GM10847 (cell line): ENCODE measurements around the gene UBFD1.

ENCODE experiments used
- POLR2A ChIP-seq: IDR thresholded peaks from 2 replicates; pipeline ENCODE4 v1.6.1; 2011; ENCODE audit not compliant: insufficient read length; ENCODE audit errors: extremely low read depth

UBFD1 gene

GRCh38 chr16:23577493-23577892 is 20.0 kb downstream of the UBFD1 start:
- no peak for TF ChIP-seq POLR2A

DNA sequence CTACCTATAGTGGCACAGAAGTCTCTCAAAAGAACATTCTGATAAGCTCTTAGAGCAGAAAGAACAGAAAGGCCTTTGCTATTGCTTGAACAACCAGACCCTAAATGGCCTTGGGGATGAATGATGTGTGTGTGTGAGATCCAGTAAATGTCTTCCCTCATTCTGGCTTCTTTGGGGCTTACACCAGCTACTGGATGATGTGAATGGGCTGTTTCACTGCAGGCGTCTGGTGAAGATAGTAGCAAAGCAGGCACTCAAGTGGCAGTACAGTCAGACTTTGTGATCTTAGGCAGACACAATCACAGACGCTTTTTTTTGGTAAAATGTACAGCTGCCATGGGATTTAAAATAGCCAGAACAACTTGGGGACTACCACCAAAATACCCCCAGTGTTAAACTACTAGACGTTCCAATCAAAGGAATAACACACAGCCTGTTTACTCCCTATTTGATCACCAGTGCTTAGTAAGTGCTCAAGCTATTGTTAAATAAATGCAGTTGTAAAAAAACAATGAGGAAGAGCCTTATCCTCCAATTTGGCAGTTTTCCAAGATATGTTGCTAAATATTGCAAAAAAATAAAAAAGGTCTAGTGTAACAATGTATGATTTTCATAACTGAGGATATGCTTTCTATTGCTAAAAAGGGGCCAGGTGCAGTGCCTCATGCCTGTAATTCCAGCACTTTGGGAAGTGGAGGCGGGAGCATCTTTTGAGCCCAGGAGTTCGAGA is 20.7 kb downstream of the UBFD1 start:
- TF ChIP-seq POLR2A, result no peak

GRCh38 chr16:23579371-23579770 is 21.8 kb downstream of the UBFD1 start:
- TF ChIP-seq POLR2A, result no peak

DNA sequence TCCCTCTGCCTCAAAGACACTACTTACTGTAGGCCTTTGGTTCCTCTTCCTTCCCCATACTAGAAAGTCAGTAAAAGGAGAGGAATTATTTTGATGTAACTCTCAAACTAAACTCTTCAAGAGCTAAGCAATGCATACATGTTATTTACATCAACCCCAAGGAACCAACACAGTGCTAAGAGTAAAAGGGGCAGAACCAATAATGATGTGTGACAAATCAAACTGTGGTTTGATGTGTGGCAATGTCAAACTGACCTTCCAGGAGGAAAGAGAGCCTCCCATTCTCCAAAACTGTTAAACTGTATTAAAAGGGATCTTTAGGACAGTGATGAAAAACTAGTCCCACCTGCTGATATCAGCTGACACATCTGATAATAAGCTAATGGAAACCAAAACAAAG is 22.9 kb downstream of the UBFD1 start:
- no peak for TF ChIP-seq POLR2A

GRCh38 chr16:23581764-23582163 is 24.2 kb downstream of the UBFD1 start:
- no peak for TF ChIP-seq POLR2A

DNA sequence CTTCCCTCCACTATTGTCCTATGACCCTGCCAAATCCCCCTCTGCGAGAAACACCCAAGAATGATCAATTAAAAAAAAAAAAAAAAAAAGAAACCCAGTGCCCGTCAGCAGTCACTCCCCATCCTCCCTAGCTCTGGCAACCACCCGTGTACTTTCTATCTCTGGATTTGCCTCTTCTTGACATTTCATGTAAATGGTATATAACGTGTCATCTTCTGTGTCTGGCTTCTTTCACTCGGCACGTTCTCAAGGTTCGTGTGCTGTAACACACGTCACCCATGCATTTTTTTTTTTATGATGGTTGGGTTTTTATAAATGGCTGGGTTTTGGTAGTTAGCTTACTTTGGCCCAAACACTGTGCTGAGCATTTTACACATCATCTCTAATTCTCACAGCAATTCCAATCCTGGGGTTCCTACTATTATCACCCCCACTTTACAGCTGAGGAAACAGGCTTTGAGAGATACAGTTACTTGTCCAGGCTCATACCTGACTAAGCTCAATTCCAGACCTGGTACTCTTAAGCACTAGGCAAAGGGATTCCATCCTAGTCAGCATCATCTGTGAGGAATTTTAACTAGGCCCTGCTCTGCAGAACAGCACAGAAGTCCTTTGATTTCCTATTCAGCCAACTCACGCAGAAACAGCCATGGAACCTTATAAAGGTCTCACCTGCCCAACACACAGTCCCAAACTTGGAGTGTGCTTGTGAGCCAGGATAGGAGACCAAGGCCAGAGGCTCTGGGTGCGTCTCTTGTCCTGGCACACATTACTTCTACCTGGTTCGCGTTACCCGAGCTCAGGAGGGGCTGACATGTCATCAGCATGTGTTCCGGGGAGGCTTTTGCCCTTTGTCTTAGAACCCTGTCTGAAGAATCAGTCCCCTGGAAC is 26.9 kb downstream of the UBFD1 start:
- TF ChIP-seq POLR2A, result no peak

DNA sequence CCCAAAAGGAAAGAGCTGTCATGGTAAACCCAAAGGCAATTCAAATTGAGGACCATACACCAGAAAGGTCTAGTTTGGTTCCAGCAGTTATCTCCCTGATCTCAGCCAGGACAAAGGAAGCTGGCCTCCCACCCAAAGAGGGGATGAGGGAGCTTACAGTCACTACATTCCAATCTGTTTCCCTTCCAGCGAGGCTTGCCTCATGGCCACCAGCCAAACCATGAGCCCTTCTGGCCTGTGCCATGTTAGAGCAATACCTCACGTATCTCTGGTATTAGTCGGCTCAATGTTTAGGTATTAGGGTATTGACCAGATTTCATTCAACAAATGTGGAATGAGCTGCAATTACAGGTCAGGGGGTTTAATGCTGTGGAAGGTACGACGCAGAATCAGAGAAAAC is 30.2 kb downstream of the UBFD1 start:
- TF ChIP-seq POLR2A, result no peak

DNA sequence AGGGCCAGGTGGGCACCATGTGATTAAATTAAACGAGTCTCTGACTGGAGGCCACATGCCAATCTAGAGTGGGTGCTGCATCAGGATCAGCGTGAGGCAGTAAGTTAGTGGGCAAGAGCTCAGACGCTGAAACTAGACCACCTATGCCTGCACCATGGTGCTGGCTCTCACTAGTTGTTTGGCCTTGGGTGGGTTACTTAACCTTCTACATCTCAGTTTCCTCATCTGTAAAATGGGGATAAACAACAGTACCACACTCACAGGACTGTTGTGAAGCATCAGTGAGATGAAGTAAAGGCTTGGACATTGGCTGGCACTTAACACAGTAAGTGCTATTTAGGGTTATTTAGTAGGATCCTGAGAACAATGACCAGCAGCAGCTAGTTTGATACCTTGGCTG is 32.7 kb downstream of the UBFD1 start:
- no peak for TF ChIP-seq POLR2A

DNA sequence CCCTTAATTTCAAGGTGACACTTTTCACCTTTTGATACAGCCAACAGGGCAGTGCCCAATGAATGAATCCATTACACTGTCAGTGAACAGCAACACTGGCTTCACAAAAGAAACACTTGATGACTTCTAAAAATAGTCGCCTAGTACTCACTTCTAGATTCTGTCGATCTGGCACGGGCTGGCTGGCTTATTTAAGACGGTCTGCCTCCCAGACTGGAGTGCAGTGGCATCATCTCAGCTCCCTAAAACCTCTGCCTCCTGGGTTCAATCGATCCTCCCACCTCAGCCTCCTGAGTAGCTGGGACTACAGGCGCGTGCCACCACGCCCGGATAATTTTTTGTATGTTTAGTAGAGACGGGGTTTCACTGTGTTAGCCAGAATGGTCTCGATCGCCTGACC is 36.7 kb downstream of the UBFD1 start:
- TF ChIP-seq POLR2A, result no peak

GRCh38 chr16:23595246-23595950 is 37.9 kb downstream of the UBFD1 start:
- TF ChIP-seq POLR2A, result no peak

- TF ChIP-seq POLR2A, result peak; percentile 68
These were observed 38.6 kb downstream of the UBFD1 start, which contains the start of gene NDUFAB1 for GRCh38 chr16:23595951-23596720. Gene NDUFAB1 (minus strand): TSS chr16:23596316. CDS start chr16:23596290, 26 bp downstream.

DNA sequence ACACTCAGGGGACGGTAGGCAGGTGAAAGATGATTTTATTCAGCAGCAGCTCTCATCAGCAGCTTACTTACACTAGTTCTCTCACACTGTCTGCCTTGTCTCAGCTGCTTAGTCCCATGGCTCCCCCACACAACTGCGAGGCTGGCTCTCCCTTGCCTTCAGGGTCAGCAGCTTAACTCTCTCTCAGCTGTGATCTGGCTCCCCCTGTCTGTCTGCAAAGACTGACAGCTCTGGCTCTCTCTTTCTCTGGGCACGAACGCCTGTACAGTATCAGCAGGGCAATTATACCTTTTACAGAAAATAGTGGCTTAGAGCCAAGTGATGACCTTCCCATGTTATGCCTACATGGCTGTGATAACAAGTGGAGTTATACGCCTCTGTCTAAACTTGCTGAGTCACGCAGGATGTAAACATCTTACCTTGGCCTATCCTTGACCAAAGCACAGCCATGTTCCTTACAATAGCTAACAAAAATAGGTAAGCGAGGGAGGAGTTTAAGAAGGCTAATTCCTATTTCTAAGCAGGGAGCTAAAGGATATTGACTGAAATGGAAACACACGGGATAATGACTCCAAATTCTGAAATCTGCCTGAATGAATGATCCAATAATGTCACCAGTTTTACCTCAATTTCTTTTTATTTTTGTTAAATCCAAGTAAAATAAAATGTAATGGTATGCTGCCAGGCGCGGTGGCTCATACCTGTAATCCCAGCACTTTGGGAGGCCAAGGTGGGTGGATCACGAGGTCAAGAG is 39.7 kb downstream of the UBFD1 start:
- TF ChIP-seq POLR2A, result no peak

DNA sequence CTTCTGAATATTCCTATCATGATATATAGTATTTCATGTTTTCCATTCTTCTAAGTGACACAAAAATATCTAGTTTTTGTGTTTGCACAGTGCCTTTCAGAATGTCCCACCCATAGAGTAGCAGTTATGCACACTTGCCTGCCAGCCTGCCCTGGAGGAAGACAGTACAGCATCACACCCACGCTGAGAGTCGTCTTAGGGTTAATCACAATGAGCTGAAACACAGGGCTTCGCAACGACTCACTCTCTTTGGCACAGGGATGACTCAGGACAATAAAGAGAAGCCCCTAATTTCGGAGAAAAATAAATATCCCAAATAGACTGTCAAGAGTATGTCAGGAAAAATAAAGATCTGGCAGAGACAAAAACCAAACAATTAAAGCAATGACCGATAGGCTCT is 50.2 kb downstream of the UBFD1 start:
- TF ChIP-seq POLR2A, result no peak

DNA sequence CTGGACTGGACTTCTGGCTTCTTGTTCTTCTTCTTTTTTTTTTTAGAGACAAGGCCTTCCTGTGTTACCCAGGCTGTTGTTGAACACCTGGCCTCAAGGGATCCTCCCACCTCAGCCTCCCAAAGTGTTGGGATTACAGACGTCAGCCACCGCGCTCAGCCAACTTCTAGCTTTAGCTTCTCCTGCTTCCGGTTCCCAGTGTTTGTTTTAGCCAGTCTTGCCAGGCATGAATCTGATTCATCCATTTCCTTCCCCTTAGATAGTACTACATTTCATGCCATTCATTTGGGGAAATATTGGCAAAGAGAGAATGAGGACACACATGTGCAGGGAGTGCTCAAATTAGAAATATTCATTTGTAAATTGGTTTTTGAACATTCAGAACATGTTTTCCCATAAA is 50.7 kb downstream of the UBFD1 start:
- TF ChIP-seq POLR2A, result no peak

- no peak for TF ChIP-seq POLR2A
These were observed 52.4 kb downstream of the UBFD1 start for GRCh38 chr16:23609929-23610328.

DNA sequence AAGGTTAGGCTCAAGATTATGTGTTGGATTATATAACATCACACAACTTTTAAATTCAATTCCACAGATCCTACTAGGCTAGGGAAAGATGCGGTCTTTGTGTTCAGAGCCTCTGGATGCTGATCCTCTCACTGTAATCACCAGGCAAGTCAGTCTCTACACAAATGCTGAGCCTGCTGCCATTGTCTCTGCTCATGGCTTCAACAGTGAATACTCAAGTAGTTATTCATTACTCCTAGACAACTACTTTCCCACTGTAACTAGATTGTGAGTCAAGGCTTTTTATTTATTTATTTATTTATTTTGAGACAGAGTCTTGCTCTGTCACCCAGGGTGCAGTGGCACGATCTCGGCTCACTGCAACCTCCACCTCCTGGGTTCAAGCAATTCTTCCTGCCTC is 54.4 kb downstream of the UBFD1 start:
- TF ChIP-seq POLR2A, result no peak
